ENCODE data around the gene OR6Y1.
A peak's percentile ranks its signal among the peaks of the same experiment; 100 is the strongest.

The OR6Y1 gene, protein sequence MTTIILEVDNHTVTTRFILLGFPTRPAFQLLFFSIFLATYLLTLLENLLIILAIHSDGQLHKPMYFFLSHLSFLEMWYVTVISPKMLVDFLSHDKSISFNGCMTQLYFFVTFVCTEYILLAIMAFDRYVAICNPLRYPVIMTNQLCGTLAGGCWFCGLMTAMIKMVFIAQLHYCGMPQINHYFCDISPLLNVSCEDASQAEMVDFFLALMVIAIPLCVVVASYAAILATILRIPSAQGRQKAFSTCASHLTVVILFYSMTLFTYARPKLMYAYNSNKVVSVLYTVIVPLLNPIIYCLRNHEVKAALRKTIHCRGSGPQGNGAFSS

DNA sequence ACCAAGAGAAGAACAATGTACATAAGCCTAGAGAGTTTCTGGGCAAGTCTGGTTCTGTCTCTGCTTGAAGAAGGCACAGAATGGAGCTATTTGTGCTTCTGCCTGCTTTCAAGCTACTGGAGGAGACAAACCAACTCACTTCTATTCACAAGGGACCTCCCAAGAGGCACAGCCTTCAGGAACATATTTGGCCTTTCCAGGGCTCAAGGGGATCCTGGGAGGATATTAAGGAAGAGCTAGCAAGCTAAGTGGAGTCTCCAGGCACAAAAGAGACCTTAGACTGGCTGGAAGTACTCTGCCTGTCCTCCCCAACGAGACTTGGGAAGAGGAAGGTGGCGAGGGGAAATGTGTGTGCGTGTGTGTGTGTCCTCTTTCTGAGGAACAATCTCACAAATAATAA lies at the start of gene OR6Y1:
Gene OR6Y1 (minus strand): TSS at position 54 of the 400 bp plus-strand sequence. CDS start 6,300 bp downstream, outside the sequence.
- DNase-seq = no peak

DNA sequence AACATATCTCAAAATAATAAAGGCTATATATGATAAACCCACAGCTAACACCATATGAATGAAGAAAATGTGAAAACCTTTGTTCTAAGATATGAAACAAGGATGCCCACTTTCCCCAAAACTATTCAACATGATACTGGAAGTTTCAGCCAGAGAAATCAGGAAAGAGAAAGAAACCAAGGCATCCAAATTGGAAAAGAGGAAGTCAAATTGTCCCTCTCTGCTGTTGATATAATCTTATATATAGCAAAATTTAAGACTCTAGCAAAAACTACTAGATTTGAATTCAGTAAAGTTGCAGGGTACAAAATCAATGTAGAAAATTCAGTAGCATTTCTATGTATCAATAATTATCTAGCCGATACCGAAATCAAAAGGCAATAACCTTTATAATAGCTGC lies 46.5 kb upstream of the OR6Y1 start:
- no peak for DNase-seq

DNA sequence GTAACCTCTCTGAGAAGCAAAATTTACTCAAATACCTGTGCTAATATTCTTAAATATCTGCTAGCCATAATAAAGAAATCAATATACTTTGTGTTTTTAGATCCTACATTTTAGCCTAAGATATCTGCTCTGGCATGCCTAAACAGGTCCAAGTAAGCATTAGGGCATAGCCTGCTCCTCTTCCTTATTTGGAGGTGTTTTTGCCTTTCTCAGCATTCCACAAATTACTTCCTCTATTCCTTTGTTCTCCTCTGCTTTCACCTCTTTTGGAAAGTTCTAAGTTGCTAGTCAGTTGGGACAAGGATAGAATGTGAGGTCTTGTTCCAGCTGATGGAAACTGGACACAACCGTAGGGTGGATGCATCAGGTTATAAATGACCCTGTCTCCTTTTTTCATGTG lies 32.7 kb upstream of the OR6Y1 start:
- DNase-seq = no peak

DNA sequence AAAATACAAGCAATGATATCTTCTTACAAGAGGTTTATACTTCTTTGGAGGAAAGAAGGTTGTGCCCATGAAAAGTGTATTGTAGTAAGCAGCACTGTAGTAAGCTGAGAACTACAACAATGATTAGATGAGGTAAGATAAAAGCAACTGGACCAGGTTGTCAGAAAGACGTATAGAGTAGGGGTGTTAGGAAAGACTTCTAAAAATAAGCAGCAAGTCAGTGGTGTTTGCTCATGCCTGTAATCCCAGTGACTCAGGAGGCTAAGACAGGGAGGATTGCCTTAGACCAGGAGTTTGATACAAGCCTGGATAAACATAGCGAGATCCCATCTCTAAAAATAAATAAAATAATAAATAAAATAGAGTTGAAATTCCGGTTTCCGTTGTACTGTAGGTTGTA lies 29.8 kb upstream of the OR6Y1 start:
- DNase-seq = no peak

DNA sequence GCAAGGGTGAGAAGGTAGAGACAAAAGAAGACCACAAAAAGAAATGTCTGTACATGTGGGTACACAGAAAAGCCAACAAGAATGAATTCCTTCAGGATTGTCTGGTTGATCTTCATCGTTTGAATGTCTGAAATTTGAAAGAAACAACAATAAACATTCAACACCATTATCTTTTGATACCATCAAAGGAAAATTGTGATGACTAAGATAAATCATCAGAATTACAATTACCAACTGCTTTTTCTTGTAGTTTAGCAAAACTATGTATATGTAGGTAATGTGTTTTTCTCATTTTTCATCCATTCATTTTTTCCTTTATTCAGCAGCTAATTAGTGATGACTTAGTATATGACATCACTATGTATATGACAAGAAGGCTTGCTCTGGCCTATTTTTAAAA lies 25.5 kb upstream of the OR6Y1 start, which contains the start of gene OR10X1:
Gene OR10X1 (minus strand): TSS at position 167 of the 400 bp plus-strand sequence. CDS start 0 bp downstream, at position 167.
- DNase-seq = no peak

DNA sequence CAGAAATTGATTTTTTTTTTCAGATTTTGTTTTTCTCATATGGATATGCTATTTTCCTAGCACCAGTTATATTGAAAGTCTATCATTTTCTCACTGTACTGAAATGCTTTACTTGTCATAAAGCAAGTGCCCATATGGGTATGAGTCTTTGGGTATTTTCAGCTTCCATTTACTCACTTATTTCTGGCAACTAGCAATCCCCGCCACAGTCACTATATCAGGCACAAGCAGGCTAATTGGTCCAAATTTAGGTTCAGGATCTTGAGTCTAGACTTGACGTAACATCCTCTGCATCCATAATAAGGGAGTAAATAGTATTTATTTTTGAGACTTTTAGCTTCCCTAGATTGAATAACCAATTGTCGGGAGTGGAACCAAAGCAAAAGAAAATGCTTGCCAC lies 23.4 kb upstream of the OR6Y1 start:
- DNase-seq = no peak

DNA sequence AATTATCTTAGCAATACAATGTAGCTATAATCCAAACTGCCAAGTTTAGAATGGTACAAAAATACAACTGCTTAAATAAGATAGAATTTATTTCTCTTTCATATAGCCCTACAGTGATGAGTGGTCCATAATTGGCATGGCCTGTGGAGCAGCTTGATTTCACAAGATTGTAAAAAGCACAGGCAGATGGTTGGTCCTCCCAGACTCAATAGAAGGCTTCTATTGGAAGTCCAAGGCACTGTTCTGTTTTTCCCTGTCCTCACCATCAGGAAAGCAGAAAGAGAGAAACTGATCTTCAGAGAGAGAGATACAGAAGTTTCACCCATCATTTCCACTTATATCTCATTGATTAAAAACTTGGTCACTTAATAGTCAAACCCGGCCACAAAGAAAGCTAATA lies 18.0 kb upstream of the OR6Y1 start:
- DNase-seq = no peak

DNA sequence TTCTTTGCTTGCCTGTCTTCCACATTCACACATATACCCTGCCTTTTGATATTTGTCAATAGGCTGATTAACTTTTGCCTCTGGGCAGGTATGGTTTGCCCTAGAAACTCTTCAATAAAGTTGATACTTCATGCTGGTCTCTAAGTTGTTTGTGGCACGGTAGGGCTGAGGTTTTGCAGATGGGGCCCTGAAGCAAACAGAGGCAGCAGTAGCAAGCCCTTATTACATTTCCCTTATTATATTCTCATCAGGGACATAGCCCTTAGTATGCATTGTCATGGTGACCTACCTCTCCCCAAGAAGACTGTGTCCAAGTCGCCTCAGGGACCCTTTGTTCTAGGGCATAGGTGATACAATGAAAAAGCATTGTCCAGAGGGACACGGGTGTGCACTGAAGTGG lies 16.3 kb upstream of the OR6Y1 start, which contains the start of gene OR6P1:
Gene OR6P1 (minus strand): TSS at position 101 of the 400 bp plus-strand sequence. CDS start 6,976 bp downstream, outside the sequence.
- DNase-seq = no peak

DNA sequence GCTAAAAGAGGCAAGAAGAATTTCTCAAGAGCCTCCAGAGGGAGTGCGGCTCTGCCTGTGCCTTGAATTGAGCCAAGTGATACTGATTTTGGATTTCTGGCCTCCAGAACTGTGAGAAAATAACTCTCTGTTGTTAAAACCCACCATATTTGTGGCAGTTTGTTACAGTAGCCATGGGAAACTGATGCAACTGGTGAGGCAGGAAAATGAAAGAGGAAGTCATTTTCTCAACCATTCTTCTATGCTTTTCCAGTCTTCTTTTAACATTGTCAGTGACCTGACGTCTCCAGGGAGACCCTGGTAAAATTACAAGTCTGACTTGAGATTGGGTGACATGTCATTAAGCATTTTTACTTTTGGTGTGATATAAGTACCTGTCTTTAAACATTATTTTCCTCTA lies 10.4 kb upstream of the OR6Y1 start:
- peak; percentile 57 for DNase-seq

DNA sequence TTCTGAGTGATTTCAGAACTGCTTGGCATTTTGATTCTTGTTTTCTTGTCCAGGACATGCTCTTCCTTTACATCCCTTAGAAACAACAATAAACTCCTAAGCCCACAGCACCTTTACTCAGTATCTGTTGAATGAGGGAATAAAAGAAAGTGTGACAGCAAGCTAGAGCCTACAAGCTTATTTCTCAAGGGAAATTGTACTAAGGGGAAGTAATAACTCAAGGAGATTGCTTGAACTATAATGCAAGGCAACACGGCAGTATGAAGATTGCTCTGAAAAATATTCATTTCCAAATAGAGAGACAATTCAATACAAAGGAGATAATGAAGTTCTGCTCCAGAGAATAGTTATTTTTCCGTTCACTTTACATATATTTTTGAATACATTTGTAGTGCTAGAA lies 9.6 kb upstream of the OR6Y1 start:
- peak; percentile 10 for DNase-seq

DNA sequence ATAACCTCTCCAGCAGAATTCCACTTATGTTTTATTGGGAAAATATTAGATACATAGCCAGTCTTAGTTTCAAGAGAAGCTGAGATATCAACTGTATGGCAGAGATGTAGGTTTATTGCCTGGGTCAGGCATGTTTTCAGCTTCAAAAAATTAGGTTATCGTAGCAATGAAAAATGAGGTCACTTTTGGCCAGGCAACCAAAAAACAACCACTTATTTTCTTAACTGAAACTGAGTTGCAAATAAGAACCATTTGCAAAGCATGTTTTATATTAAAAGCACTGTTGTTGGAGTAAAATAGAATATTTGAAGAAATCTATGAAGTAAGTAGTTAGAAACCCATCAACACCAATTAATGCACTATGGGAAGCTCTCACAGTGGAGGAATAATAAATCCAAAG lies 5.5 kb upstream of the OR6Y1 start:
- DNase-seq = no peak

DNA sequence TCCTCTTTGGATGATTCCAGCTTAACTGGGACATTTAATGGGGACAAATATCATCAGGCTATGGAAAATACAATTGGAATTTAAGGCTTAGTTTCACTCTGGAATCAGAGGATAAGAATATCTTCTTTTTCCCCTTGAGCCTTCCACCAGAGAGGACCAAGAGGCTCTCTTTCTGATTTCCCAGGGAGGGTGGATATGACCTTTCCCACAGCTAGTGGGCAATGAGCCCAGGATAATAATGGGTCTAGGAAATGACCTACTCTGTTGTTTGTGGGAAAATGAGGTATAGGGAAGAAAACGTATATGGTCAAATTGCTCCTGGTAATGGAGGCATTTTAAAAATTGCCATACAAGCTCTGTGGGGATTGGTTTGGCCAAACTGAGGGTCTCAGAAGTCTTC lies 1.9 kb downstream of the OR6Y1 start:
- DNase-seq = no peak

DNA sequence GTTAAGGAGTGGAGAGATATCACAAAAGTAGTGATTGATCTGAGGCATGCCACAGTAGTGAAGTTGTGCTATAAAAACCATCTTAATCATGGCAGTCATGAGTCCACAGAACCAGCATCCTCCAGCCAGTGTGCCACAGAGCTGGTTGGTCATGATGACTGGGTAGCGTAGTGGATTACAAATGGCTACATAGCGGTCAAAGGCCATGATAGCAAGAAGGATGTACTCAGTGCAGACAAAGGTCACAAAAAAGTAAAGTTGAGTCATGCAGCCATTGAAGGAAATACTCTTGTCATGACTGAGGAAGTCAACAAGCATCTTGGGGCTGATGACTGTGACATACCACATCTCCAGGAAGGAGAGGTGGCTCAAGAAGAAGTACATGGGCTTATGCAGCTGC lies 6.7 kb downstream of the OR6Y1 start:
- no peak for DNase-seq

DNA sequence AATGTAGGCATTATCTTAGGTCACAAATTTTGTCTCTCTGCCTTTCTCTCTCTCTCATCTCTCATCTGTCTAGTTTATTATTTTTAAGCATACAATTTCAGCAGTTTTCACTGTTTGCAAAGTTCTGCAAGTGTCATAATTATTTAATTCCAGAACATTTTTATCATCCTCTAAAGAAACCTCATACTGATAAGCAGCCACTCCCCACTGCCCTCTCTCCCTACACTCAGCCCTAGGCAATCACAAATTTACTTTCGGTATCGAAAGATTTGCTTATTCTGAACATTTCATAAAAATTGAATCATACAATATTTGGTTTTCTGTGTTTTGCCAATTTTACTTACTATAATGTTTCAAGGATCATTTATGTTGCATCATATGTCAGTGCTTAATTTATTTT lies 16.6 kb downstream of the OR6Y1 start:
- DNase-seq = no peak

DNA sequence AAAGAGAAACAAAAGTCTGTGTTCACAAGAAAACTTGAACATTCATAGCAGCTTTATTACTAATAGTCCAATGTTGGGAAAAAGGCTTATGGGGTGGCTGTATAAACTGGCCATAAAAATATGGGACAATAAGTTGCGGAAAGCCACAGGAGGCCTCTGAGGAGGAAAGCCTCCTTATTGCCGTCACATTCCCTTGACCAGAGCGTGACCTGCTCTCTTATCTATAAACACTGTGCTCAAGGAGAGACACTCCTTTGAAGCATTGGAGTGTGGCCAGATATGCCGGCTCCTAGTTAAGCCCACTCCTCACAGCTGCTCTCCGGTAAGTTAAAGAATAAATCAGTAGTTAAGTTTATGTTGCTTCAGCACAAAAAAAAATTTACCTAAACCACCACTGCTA lies 19.7 kb downstream of the OR6Y1 start:
- no peak for DNase-seq

DNA sequence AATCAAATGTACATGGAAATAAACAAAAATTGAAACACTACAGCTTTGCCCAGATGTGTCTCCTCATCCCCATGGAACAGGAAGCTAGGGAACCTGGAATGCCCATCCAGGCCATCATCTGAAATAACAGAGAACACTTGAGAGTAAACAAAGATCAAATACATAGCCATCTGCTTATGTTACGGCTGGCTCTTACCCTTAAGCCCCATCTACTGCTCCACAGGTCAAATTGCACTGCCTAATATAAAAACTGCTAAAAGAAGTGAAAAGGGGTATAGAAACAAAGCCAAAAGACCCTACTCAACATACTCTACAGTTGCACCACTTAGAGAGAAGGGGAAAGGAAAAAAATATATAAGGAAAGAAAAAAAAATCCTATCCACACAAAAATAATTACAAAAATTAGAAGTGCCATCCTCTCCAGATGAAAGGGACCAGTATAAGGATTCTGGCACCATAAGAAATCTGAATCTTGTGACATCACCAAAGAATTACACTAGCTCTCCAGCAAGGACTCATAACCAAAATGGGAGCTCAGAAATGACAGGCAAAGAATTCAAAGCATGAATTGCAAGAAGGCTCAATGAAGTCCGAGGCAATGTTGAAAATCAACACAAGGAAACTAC lies 26.9 kb downstream of the OR6Y1 start:
- peak; percentile 56 for DNase-seq

DNA sequence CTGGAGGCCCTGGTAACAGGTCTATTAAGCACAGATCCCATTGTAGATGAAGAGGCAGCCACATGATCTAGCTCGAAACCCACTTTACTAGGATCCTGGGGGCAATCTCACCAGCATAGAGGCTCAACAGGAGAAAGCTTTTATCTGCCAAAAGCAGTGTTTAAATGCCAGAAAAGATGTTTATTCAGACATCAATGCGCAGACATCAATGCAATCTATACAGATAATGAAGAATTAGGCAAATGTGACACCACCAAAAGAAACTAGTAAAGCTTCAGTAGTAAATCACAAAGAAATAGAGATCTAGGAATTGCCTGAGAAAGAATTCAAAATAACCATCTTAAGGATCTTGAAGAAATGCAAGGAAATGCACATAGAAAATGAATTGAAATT lies 32.5 kb downstream of the OR6Y1 start:
- no peak for DNase-seq

DNA sequence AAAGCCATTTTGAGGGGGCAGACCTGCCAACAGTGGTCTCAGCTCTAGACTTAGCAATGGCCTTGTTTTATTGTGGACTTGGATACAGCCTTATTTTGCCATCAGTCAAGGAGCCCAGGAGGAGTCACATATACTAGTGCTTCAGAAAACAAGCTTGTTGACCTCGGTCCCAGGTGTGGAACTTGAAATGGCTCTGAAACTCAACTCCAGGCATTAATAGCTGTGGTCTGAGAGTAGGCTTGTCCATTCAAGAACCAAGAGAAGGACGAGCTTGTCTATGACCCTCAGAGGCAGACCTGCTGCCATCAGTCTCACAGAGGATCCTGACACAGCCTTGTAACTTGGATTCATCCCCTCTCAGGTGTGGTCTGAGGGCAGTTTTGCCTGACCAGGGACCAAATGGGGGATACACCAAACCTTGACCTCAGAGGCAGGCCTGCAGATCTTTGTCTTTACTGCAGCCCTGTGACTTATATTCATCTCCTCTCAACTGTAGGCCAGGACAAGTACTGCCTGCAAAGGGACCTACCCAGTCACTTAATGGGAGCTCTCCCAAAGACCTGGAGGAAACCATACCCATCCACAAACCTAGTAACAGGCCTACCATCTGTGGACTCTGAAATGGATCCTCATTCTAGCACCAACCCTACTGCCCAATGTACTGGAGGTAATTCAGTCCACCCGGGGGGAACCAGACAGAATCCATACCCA lies 33.1 kb downstream of the OR6Y1 start:
- DNase-seq = no peak

DNA sequence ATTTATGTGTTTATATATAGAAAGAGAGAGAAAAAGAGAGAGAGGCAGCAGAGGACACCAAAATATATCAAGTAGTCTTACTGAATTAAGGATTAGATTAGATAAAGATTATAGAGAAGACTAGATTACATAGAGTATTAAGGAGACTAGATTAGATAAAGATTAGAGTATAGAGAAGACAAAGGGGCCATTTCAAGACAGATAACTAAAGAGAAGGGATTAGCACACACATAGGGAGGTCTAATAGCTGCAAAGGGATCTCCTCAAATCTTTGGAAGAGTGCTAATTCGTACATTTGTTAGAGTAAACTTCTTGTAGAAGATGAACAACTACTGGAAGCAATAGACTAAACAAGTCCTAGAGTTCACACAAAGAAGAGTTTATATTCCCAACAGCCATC lies 34.2 kb downstream of the OR6Y1 start:
- no peak for DNase-seq

DNA sequence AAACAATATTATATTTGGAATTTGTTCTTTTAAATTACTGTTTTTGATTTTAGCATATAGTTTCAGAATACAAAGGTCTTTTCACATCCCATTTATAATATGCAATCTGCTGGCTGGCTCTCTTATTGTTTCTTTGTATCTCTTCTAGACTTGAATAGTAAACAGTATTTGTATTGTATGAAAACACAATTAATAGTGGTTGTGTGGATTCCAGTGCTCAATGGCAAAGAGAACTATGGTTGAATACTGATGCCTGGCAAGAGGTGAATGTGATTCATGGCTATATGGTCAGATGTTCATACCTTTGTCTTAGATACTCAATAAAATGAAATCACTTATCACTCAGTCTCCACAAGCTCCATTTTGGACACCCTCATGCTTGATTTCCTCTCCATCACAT lies 37.2 kb downstream of the OR6Y1 start:
- no peak for DNase-seq

DNA sequence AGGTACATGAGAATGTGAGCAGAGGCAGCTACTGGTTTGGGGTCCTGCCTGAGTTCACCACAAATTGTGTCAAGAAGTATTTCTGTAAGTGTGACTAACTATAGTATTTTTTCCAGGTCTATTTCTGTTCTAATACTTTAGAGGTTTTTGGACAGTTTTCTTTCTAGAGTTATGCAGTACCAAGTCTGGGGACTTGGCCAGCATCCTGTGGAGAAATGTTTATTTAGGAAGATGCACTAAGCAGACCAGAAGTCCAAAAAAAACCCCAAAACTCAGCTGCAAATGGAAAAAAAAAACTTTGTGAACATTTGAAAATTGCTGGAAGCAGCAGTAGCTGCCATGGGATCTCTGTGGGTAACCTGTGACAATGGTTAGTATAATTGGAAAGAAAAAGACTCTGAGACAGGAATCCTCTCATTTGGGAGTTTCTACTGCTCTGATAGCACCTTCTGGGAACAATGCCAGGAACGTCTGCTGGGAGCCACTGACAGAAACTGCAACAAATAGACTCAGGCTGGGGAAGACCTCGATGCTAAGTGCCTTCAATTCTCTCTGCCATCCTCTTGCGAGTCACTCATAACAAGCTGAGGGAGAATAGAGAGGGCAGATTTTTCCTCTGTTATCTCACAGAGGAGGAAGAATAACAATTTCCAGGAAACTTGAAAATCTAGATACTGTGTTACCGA lies 44.6 kb downstream of the OR6Y1 start:
- peak; percentile 15 for DNase-seq

DNA sequence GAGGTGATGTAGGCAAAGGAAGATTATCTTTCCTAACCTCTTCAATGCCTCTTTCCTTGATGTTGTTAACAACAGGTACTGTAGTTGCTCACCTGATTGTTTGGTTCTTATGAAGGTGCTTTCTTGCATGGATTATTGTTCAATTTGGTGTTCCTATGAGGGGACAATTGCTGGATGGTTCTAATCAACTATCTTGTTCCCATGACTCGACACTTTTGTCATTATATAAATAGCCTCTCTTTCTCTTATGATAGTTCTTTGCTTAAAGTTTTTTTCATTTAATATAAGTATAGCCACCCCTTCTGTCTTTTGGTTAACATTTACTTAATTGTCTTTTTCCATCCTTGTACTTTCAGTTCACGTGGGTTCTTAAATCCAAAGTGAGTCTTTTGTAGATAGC lies 46.7 kb downstream of the OR6Y1 start:
- DNase-seq = no peak

DNA sequence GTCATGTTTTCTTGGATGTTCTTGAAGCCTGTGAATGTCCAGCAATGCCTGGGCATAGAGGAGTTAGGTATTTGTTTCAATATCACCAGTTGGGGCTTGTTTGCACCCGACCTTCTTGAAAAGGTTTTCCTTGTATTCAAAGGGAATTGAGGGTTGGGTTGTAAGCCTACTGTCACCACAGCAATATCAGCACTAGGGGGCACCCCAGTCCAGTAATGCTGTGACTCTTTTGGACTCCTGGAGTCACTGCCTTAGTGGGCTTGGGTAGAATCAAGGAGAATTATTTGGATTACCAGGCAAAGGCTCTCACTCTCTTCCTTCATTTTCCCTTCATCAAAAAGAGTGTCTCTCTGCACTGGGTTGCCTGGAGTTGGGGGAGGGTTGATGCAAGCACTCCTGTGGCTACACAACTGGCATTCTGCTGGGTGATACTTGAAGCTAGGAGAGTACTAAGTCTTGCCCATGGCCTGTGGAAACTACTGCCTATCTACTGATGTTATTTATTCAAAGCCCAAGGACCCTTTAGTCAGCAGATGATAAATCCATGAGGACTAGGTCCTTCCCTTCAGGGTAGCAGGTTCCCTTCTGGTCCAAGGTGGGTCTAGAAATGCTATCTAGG lies 47.7 kb downstream of the OR6Y1 start:
- peak; percentile 67 for DNase-seq
